Fibroblast of lung (primary cell): ENCODE results near the gene NOD1.

ENCODE experiments used
- CTCF ChIP-seq, 2 donors: IDR thresholded peaks in 1 of 2; conservative IDR thresholded peaks in 1 of 2; 1 replicate in 1 of 2; 2 replicates in 1 of 2; pipeline ENCODE4 v1.5.1; 2011 to 2012; ENCODE audit warnings: low read length in 2 of 2, control low read depth in 1 of 2, inconsistent platforms in 1 of 2, low read depth in 1 of 2, mild to moderate bottlenecking in 1 of 2
- EZH2 ChIP-seq: IDR thresholded peaks from 2 replicates; pipeline ENCODE4 v1.5.1; 2012; ENCODE audit warnings: low read length, control low read depth, mild to moderate bottlenecking; ENCODE audit errors: missing control alignments

DNA sequence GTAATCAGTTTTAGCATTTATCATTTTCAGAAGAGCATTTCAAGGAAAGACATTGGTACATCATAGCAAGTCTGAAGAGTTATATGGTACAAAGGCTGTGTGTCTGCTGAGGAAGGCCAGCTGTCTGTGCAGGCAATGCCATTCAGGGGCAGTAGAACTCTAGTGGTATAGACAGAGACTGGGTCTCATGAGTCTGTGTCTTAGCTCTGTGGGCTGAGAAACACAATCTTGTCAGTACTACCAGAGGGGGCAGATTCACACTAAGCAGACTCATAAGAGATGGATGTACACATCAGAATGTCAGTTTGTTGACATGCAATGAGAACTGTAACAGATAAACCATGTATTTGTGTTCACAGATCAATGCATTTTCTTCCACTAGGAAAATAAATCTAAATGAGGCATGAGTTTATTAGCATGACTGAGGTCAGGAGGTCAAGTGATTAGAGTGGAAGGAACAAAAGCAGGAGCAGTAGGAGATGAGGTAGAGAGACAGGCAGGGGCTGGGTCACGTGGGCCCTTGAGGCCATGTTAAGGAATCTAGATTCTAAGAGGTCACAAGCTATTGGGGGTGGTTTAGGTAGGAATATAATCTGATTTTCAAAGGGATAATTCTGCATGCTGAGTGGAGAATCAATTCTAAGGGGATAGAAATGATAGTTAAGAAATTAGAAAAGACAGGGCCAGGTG is 33.5 kb upstream of the NOD1 start:
- TF ChIP-seq CTCF (conservative IDR thresholded peaks at IDR 0.05 in 1 of 2, IDR thresholded peaks at IDR 0.05 in 1 of 2; ENCODE audit: low read depth in 1 of 2, low read length in 2 of 2): no peak
- no peak for TF ChIP-seq EZH2
